Stimulated activated CD8-positive, alpha-beta memory T cell treated with anti-CD3 and anti-CD28 coated beads, Interleukin-4, amount 100 ng/mL, for 4 hours (primary cell): ENCODE results near the gene RALGPS2.

Source experiments
- DNase-seq, 2 donors: peaks; one replicate each; pipeline ENCODE4 v3.0.0-alpha.2; 2020; ENCODE audit warnings: low read depth in 2 of 2, low spot score in 1 of 2

Gene RALGPS2

DNA sequence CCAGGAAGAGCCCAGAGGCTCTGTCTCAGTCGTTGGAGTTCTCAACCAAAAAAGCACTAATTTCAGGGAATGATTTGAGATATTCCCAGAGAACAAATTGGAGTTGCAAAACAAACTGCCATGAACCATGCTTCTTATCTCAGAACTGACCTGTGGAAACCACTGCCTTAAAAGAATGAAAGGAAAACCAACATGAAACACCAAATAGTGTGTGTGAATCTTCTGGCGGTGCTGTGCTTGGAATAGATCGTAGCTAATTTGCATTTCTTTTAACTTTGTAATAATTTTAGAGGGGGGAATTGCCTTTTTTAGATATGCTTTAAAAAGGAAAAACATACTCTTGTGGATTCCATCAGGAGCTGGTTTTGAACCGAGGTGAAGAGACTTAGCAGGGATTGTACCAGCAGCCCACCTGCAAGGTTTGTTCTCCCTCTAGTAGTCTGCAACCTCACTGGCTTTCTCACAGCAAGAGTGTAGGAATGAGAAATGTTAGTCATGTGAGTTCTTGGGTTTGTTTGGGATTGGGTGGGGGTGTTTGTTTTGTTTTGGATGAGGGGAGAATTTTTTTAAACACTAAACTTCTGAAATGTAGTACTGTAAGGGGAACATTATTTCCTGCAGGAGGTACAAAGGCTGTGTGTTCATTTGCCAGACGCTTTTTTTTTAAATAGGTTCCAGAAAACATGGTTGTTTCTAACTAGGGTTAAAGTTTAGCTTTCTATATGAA is 191.6 kb downstream of the RALGPS2 start:
- no peak for DNase-seq

- DNase-seq, result no peak
Measured at GRCh38 chr1:178918308-178918707, 193.3 kb downstream of the RALGPS2 start.

DNA sequence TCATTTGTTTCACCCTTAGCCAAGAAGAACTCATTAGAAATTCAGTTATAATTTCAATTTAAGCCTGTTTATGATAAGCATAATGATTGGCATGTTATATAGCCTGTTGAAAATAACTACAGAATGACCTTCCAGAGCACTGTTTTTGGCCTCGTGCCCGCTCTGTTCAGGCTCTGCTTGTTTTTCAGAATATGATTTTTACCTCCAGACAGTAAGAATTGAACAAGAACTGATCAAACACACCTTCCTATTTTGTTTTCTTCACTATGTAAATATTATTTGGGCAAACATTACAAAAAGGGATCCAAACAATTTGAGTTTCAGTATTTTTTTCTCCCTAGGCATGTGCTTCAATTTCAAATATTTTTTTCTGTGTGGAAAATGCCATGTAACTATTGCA is 193.9 kb downstream of the RALGPS2 start:
- DNase-seq, result no peak

DNA sequence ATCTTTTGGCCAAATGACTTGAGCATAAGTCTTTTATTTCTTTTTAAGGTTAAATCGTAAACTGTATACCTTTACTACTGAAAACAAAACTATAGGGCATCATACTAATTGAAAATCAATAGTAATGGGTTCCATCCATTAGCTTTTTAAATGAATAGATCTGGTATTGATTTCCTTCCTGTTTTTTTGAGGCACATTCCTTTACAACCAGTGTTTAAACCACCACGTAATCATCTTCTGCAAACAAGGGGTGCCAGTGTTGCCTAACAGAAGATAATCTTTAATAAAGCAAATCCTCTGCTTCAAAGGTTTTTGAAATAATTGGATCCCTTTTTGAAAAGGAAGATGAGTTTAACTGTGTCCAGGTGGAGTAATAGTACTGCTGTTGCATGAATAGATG is 194.5 kb downstream of the RALGPS2 start:
- no peak for DNase-seq

- DNase-seq, result no peak
Measured at GRCh38 chr1:178921499-178921898, 196.5 kb downstream of the RALGPS2 start.

DNA sequence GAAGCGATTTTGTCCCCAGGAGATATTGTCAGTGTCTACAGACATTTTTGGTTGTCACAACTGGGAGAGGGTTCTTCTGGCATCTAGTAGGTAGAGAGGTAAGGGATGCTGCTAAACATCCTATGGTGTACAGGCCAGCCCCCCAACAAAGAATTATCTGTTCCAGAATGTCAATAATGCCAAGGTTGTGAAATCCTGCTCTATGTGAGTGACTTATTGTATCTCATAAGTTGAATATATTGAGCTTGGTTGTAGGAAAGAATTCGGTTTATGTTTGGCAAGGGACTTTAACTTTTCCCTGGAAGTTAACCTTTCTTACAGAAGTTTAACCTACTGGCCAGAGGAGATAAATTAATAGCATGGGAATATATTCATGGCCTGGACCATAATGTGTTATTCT is 198.5 kb downstream of the RALGPS2 start:
- DNase-seq, result no peak

- no peak for DNase-seq
Measured at GRCh38 chr1:178926046-178926445, 201.0 kb downstream of the RALGPS2 start.

DNA sequence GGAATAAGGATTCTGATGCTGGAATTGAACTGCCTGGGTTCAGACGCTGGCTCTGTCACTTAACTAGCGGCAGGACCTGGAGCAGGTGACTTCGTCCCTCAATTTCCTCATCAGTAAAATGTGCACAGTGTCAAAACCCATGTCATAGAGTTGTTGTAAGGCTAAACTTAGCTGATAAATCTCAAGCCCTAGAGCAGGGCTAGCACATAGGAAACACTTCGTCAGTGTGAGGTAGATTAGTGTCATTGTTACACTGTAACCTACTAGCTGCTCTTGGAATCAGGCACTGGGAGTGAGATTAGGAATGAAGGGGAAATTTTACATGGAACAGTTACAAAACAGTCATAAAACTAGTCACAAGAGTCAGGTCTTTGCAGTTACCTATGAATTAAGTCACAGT is 202.0 kb downstream of the RALGPS2 start:
- DNase-seq, result no peak

DNA sequence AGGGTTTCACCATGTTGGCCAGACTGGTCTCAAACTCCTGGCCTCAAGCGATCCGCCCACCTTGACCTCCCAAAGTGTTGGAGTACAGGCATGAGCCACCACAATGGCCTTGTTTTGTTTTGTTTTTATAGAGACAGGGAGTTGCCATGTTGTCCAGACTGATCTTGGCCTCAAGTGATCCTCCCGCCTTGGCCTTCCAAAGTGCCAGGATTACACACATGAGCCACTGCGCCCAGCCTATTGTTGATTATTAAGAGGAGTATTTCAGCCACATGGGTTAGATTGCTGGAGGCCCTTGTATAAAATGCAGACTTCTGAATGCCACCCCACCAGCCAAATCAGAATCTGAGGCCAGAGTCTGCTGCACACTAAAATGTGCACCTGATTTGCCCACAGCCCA is 203.0 kb downstream of the RALGPS2 start:
- DNase-seq, result no peak

GRCh38 chr1:178928976-178929375 is 203.9 kb downstream of the RALGPS2 start:
- no peak for DNase-seq

GRCh38 chr1:178931858-178932551 is 207.0 kb downstream of the RALGPS2 start:
- DNase-seq, result no peak

DNA sequence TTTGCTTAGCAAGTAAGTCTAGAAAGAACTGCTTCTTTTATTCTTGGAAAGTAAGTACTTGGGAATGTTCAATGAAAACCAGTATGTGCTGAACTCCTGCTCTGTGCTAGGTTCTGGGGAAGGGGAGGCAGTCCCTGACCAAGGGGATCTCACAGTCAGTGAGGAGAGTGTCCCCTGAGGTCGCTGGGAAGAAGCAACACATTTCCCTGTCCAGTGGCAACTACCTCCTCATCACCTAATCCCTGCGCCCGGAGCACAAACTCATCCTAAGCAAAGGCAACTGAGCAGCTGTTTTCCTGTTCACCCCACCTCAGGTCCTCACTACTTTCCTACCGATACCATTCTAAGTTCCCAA is 207.5 kb downstream of the RALGPS2 start:
- DNase-seq, result no peak

GRCh38 chr1:178933105-178933561 is 208.1 kb downstream of the RALGPS2 start:
- no peak for DNase-seq

GRCh38 chr1:178933709-178934490 is 208.9 kb downstream of the RALGPS2 start:
- DNase-seq, result no peak

DNA sequence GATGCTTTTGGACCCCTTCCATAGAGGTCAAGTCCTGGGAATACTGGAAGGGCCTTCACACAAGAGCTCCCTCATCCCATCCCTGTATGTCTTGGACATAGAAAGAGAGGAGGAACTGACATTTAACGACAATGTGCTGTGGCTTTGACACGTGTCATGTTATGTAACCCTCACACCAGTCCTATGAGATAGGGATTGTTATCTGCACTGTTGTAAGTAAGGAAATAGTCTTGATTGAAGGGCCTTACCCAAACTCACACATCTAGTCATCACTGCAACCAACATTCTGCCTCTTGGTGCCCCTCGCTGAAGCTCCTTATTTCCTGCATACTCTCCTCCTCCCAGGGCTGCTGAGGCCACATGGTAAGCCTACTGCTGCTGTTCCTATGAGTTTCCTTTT is 209.5 kb downstream of the RALGPS2 start:
- DNase-seq, result no peak

DNA sequence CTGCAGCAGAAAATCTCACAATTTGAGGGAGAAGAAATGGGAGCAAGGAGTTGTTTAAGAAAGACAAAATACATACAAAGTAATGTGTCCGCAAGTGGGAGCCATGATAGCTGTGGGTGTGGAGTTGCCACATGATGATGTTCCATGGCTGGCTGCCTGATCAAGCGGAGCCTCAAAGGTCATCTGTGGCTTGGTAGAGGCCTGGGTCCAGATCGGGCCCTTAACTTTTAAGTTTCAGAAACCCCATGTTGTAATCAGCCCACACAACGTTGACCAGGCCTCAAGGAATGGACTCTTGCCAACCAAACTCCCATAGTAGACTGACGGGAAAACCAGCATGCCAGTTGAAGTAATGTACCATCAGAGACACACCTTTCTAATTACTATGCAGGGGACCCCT is 210.6 kb downstream of the RALGPS2 start:
- DNase-seq, result no peak

DNA sequence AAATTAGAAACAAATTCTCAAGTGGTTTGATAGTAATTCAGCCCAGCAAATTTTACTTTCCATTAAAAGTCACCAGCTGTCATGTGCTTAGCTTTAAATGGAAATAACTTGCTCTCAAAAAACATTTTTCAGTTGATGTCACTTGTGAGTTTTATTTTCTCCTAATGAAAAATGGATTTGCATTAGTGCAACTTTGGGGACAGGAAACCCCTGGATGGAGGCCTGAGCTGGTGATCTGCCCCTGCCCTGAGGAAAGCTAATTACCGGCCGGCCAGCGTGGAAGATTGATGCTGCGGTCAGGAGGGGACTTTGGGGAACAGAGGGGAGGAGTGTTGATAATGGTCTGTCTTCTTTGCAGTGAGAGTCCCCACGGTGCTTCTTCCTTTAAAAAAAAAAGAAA is 212.7 kb downstream of the RALGPS2 start:
- DNase-seq, result no peak

DNA sequence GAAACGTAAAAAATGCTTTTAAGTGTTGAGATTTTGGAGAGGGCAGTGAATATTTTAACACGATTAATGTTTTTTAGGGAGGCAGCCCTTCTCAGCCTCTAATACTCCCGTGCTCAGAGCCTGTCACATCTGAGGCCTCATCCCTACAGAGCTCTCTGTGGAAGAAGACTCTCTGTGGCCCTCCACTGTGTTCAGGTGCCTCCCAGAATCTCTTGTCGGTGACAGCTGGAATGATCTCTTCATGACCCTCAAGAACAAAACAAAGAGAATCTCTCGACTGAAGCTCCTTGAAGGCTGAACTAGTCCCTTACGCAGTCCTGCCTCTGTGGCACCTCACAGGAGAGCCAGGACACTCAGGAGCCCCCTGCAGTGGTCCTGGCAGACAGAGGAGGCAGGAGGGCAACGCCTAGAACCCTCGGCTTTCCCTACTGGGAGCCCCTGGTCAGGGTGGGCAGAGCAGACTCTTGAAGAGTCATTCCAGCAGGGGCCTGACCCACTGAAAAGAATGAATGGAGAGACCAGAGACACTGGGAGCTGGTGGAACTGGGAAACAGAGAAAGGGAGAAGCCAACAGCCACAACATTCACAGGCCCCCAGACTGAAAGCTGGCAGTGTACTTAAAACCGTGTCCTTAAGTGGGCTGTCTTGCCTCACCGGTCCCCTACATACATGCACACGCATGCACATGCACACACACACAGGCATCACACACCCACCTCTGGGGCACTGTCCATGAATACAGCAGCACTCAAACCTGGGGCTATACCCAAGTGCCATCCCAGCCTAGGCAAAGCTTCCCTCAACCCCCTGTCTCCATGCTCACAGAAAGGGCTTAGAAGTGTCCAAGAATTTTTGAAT is 213.3 kb downstream of the RALGPS2 start:
- no peak for DNase-seq

GRCh38 chr1:178938959-178939317 is 213.9 kb downstream of the RALGPS2 start:
- DNase-seq, result no peak

GRCh38 chr1:178939338-178940067 is 214.5 kb downstream of the RALGPS2 start:
- no peak for DNase-seq
